Sigmoid colon (tissue), 3 donors: ENCODE results near the gene SPP2.

Experiments used
- POLR2A ChIP-seq, 2 donors: fragments of 450-650 bp; IDR thresholded peaks; one replicate each; pipeline ENCODE4 v1.6.1; 2016; ENCODE audit warnings: antibody characterized with exemption in 2 of 2, mild to moderate bottlenecking in 2 of 2, moderate library complexity in 2 of 2
- TF ChIP-seq, protein P1 (sequence below), 4 experiments: fragments of 450-650 bp in 3 of 4; fragments of 200-600 bp in 1 of 4; IDR thresholded peaks; one replicate each; pipeline ENCODE4 v1.5.1; 2016 to 2019; ENCODE audit warnings: antibody characterized with exemption in 4 of 4, mild to moderate bottlenecking in 3 of 4, moderate library complexity in 2 of 4

DNA sequence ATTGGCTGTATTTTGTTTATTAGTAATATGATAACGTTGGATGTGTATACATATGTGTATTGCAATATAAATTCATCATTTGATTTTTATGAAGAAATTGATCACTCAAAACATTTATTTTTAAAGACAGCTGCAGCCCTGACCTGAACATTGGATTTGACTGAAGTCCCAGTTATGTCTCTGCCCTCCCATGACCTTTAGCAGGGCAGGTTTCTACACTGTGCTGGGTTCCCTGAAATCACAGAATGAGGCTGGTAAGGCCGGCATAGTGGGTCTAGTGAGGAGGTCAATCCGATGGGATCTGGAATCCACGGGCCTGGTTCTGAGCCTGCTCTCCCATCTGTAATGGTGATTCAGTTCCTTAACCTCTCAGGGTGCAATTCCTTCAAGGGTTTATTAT lies 22.0 kb downstream of the SPP2 start:
- TF ChIP-seq POLR2A (IDR thresholded peaks at IDR 0.05) = no peak
- TF ChIP-seq, protein P1, sequence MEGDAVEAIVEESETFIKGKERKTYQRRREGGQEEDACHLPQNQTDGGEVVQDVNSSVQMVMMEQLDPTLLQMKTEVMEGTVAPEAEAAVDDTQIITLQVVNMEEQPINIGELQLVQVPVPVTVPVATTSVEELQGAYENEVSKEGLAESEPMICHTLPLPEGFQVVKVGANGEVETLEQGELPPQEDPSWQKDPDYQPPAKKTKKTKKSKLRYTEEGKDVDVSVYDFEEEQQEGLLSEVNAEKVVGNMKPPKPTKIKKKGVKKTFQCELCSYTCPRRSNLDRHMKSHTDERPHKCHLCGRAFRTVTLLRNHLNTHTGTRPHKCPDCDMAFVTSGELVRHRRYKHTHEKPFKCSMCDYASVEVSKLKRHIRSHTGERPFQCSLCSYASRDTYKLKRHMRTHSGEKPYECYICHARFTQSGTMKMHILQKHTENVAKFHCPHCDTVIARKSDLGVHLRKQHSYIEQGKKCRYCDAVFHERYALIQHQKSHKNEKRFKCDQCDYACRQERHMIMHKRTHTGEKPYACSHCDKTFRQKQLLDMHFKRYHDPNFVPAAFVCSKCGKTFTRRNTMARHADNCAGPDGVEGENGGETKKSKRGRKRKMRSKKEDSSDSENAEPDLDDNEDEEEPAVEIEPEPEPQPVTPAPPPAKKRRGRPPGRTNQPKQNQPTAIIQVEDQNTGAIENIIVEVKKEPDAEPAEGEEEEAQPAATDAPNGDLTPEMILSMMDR (IDR thresholded peaks at IDR 0.05) = no peak
